Germinal center (tissue), 1 donor: Measurements from ENCODE around the gene ABCC2.
A peak's percentile ranks its signal among the peaks of the same experiment; 100 is the strongest.

Source experiments
- DNase-seq: peaks from one replicate; pipeline ENCODE4 v3.0.0; 2012; ENCODE audit warnings: mixed read lengths, low spot score

ABCC2 gene

DNA sequence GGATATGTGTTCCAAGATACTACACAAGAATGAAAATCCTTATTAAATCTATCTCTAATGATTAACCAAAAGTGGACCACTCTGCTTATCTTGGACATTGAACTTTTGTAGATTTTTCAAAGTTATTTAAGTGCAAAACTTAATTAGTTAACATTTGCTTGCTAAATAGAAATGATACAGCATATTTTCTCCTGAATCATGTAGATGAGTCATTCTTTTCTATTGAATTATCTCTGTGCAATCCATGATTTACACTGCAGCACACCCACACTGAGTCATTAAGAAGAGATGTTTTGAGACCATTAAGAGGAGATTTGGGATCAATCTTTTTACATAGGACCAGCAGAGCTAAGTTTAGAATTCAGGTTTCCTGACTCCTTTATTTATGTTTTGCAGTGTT is 6.6 kb upstream of the ABCC2 start:
- no peak for DNase-seq

DNA sequence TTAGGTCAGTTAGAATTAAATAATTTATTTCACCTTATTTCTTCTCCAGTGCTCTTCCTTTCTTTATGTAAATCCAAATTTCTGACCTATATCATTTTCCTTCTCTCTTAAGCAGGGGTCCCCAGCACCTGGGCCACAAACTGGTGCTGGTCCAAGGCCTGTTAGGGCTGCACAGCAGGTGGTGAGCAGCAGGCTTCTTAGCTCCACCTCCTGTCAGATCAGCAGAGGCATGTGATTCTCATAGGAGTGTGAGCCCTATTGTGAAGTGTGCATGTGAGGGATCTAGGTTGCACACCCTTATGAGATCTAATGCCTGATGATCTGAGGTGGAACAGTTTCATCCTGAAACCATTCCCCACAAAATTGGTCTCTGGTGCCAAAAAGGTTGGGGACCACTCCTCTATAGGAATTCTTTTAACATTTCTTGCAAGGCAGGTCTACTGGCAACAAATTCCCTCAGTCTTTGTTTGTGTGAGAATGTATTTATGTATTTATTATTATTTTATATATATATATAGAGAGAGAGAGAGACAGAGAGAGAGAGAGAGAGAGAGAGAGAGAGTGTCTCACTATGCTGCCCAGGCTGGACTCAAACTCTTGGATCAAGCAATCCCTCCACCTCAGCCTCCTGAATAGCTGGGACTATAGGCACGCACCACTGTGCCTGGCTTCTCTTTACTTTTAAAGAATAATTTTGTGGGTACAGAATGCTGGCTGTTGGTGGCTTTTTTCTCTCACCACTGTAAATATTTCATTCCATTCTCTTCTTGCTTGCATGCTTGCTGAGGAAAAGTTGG is 4.3 kb upstream of the ABCC2 start:
- peak; percentile 24 for DNase-seq

DNA sequence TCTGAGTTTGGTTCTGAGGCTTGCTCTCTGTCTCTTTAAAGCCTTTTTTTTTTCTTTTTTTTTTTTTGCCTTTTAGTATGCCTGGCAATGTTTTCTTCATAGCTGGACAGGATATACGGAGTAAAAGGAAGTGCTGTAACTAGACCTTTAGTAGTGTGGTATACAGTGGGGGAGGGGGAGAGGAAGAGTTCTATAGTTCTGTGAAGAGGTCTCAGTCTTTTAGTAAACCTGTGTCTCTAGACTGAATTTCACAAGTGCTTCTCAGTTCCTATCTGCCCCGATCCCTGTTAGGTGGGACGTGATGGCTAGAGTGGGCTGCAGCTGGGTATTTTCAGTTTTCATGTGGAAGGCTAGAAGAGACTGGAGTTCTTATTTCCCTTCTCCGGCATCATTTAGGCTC is 3.1 kb upstream of the ABCC2 start:
- no peak for DNase-seq

DNA sequence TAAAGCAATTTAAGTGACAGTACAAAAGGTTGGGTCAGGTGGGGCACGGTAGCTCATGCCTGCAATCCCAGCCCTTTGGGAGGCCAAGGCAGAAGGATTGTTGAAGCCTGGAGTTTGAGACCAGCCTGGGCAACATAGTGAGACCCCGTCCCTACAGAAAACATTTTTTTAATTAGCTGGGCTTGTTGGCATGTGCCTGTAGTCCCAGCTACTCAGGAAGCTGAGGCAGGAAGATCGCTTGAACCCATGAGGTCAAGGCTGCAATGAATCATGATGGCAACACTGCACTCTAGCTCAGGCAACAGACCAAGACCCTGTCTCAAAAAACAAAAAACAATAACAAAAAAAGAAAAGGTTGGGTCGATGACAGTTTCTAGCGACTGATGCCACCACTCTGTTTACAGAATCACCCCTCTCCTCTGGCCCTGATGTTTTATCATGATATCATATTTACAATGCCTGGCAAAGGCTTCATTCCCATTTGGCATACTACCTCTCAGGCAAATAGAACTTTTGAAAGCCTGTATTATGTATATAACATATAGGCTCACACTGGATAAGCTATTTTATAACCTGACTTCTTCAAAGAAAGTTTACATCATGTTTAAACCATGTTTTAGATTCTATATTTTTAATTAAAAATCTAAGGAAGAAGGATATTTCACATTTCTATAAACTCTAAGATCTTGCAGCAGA is 558 bp upstream of the ABCC2 start:
- DNase-seq = no peak

DNA sequence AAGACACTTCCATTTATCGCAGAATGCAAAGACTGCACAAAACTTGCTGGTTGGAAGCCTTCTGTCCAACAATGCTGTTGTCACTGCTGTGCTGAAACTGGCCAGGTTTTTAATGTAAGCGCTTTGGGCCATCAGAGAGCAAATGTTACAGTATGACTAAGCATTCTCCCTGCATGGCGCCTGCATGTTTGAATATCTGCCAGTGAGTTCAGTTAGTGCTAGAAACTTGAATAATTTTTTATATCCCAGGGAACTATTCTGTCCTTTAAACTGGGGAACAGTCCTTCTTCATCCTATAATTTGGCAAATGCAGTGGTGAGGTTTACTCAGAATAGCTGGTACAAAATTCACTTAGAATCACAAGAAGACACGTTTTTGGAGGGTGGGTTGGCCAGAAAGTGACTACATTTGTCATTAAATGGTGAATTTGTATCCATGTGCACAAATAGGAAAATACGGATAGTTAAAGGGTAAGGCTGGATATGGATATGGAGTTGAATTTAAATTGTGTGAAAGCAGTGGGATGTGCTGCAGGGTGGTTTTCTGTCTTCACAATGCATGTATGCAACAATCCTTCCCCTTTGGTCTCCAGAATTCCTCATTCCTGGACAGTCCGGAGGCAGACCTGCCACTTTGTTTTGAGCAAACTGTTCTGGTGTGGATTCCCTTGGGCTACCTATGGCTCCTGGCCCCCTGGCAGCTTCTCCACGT is 1.7 kb downstream of the ABCC2 start:
- no peak for DNase-seq

DNA sequence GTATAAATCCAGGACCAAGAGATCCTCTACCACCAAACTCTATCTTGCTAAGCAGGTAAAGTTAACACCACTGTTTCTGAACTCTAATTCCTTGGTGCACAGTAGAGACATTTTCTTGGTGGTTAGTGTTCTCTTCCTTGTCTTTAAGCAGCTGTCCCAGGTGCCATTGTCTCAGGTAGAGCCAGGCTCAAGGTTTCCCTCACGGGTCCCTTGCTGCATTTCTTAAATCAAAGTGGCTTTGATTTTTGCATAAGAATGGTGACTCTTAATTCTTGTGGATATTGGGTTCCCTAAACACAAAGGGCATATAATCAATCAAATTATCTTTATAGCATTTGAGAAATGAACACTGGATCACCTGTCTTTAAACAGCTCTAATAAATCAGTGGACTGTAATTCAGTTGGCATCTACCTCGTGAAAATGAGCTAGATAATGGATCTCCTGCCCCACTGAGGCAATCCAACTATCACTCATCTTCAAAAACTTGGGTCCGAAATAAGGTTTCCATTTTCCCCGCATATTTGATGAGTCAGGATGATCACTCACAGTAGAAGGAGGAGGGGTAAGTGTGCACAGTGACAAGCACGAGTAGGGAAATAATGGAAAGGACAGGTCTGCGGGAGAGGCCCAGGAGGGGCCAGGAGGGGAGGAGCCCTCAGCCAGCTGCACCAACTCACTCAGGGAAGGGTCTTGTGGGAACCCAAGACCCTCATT is 2.4 kb downstream of the ABCC2 start:
- no peak for DNase-seq

DNA sequence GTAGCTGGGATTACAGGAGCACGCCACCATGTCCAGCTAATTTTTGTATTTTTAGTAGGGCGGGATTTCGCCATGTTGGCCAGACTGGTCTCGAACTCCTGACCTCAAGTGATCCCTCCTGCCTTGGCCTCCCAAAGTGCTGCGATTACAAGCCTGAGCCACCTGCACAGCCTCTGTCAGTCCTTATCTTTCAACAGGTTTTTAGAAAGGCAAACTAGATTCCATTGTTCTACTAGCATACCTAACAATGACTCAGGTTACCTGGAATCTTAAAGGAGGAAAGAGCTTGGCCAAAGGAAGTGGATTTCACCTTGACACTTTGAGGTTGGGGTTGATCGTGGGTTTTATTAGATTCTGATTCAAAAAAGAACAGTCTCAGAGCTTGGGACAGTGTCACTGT is 3.2 kb downstream of the ABCC2 start:
- DNase-seq = no peak

DNA sequence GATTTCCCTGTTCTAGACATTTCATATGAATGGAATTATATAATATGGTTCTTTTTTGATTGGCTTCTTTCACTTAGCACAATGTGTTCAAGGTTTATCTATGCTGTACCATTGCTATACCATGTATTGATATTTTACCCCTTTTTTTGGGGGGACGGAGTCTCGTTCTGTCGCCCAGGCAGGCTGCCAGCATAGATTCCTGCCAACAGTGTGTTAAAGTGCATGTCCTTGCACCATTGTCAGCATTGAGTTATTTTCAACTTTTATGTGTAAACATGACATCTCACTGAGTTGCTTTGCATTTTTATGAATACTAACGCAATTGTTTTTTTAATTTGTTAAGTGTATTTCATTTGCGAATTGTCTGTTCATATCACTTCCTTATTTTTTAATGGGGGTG is 4.9 kb downstream of the ABCC2 start:
- no peak for DNase-seq

DNA sequence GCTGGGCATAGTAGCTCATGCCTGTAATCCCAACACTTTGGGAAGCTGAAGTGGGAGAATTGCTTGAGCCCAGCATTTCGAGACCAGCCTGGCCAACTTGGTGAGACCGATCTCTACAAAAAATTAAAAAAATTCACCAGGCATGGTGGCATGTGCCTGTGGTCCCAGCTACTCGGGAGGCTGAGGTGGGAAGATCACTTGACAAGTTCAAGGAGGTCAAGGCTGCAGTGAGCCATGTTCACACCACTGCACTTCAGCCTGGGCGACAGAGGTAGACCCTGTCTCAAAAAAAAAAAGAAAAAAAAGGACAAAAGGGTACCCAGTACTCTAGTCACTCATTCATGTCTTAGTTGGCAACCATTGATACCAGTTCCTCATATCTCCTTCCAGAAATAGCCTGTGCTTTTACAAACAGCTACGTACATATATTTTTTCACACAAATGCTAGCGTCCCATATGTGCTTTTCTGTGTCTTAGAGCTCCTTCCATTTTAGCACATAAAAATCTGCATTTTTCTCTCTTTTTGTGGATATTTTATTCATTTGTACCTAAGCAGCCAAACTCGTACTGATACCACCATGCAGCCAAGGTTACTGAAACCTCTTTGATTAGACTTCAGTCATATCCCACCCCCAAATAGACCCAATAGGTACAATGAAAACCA is 5.5 kb downstream of the ABCC2 start:
- no peak for DNase-seq

DNA sequence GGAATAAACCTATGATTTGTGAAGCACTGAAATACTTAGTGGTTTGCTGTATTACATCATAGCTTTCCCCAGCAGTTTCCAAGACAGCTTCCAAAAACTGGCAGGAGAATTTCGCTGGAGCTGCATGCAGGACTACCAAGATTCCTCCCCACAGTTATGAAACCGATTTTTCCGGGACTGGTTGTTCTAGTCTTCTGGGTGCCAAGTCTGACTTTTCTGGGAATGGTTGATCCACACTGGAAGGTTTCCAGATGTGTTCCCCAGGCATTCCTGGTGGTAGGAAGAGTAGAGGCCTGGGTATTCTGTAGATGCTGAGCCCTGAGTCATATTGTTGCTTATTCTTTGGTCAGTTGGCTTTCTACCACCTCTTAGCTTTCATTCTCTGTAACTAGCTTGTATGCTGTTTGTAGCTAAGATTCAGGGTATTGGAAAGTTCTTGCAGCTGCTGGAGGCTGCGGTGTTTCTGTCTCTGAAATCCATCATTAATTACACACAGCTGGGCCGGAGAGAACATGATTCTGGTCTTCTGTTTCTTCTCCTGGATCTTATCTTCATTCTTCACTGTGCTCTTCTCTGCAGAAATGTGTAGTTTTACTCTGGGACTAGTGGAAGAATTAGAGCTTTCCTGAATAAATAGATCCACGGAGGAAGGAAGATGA is 6.3 kb downstream of the ABCC2 start:
- no peak for DNase-seq

DNA sequence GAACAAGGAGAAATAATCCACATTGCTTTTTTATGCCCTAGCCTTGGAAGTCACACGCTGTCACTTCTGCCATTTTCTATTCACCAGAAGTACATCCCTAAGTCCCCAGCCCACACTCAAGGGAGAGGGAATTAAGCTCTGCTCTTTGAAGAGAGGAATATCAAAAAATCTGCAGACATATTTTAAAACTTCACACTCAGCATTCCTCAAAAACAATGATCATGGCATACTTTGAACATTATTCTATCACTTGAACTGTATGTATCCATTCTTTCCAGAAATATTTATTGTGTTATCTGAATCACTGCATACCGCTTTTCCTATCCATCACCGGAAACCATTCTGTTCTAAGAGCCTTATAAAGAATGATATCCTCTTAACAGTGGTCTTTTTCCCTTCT is 9.4 kb downstream of the ABCC2 start:
- no peak for DNase-seq

DNA sequence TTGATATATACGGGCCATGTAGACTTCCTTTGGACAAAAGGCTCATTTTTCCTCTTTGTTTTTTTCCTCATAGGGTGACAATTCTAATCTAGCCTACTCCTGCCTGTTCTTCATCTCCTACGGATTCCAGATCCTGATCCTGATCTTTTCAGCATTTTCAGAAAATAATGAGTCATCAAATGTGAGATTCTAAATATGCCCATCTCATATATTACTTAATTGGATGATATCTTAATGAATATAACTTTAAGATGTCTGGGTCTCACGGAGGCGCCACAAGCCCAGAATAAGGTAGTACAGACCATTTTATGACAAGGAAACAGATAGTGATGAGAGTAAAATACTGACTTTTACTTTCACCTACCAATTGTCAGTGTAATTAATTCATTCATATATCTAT is 11.4 kb downstream of the ABCC2 start:
- DNase-seq = no peak

DNA sequence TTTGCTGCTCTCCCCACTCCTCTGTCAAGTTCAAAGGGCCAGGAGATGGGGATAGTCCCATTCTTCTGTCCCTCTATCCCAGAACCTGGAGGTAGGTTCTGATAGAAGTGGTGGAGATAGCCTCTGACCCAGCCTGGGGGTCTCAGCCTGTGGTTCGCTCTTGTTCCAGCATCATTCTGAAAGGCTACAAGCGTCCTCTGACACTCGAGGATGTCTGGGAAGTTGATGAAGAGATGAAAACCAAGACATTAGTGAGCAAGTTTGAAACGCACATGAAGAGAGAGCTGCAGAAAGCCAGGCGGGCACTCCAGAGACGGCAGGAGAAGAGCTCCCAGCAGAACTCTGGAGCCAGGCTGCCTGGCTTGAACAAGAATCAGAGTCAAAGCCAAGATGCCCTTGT is 14.5 kb downstream of the ABCC2 start:
- no peak for DNase-seq

DNA sequence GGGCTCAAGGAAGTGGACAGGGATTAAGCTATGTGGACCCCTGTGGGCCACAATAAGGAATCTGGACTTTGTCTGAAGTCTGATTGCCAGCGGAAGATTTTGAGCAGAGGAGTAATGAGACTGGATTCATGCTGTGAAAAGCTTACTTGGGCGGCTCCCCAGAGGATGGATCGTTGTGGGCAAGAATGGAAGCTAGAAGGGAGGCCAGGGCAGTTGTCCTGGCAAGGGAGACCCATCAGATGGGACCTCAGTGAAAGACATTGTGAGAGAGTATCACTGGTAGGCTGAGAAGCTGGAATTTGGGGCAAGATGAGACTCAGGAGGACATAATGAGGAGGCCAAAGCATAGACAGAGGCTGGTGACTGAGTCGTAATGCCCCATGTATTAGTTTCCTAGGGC is 15.6 kb downstream of the ABCC2 start:
- DNase-seq = no peak

DNA sequence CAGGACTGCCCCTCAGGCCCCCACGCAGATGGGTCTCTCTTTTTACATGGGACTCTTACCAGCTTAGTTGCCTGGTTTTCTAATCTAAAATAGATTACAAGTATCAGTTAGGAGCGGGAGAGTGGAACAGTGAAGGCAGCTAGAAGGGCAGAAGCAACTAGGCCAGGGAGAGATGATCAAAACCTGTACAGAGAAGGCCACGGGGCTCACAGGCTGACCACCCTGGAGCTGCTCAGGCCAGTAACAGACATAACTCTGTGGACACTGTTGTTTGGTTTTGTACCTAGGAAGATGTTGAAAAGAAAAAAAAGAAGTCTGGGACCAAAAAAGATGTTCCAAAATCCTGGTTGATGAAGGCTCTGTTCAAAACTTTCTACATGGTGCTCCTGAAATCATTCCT is 16.5 kb downstream of the ABCC2 start:
- DNase-seq = no peak

DNA sequence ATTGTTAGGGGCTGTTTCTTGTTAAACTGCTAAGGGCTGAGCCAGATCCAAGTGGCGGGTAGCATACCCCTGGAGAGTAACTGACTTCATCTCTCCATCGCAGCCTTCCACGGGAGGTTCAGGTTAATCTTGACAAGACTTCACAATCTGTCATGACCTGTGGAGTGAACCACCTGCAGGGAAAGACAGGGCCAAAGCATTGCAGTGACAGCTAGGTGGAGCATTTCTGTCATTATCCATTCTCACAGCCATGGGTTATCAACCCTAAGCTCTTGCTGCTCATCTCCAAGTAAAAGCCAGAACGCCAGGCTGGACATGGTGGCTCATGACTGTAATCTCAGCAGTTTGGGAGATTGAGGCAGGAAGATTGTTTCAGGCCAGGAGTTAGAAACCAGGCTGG is 17.2 kb downstream of the ABCC2 start:
- DNase-seq = no peak

DNA sequence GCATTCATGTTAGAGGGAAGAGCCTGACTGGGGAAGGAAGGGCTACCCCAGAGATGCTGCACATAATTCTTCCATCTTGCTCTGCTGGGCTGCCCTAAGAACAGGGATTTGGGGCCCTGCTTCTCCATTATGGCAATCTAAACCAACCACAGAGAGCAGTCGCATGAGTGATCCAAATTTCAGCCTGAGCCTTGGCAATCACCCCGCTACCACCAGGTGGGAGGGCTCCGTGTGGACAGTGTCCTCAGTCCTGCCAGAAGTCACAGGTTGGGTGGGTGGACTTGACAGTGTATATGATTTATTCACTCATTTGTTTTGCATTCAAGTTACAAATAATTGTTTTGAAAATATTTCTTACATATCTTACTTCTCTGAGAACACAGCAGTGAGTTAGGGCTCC is 22.0 kb downstream of the ABCC2 start:
- DNase-seq = no peak

DNA sequence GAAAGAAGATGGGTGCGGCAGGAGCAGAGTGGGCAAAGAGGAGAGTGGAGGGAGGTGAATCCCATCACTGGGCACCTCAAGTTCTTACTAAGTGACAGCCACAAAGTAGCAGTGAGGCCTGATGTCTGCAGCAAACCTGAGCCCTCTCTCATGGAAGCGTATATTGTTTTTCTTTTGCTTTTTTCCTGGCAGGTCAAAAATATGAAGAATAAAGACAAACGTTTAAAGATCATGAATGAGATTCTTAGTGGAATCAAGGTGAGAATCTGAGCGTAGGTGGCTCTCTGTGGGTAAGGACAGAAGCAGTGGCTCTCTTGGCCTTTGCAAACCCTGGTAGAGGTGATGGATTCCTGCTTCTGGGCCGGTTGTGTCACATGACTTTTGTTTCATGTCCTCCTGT is 22.8 kb downstream of the ABCC2 start:
- no peak for DNase-seq

DNA sequence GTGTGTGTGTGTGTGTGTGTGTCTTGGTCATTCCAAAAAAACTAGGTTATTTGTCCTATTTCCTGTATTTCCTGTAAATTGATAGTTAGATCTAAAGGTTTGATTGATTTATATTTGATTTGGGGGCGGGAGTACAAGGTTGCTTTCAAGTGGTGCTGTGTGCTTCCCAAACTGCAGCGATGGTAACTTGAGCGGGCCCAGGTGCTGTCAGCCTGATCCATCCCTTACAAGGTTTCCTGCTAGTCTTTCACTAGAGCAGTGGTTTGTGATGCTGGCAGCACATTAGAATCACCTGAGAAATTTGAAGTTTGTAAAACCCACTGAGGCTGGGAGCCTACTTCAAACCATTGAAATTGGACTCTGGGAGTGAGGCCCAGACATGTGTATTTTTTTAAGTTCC is 23.7 kb downstream of the ABCC2 start:
- DNase-seq = no peak

DNA sequence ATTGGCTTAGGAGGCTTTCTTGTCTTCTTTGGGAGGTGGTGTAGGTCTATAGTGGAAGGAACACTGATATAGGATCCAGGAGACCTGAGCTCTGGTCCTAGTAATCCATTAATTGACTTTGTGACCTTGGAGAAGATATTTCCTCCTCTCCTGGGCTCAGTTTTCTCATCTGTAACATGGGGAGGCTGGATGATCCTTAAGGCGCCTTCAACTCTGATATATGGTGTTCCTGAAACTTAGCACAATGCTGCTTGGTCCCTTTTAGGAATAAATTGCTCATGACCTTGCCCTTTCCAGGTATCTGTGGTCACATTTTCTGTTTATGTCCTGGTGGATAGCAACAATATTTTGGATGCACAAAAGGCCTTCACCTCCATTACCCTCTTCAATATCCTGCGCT is 25.3 kb downstream of the ABCC2 start:
- no peak for DNase-seq

DNA sequence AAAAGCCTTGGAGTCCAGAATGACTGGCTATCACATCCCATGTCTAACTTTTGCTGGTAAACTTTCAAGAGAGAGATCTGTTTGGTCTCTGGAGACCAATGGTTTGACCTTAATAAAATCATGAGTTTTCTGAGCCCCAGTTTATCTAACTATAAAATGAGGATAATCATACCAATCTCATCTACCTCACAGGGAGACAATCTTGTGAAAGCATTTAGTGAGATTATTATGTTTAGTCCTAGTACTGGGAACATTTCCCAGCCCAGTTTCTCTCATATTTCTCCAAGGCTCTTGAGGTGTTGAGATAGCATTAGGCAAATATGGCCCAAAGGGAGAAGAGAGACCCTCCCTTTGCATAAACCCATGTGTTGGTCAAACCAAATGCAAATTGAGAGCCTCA is 25.8 kb downstream of the ABCC2 start:
- no peak for DNase-seq

DNA sequence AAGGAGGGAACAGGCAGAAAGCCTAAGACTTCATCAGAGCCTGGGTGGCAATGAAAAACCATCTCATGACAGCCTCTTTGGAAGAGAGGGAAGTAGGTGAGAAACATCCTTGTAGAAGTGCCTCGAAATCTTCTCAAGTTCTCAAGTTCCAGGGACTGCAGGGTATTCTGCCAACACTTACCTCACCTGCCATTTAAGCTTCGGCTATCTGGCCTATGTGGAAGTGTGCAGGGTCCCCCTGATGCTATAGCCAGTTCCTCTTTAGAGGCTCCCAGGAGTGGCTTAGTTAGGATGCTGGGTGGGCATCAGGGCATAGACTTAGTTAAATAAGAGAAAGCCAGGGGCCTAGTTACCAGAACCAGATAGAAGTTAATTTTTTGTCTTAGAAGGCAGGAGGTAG is 27.0 kb downstream of the ABCC2 start:
- DNase-seq = no peak
